PC-9 (cell line): ENCODE measurements around the gene PRIM1. TPM values are rescaled to one million over a fixed set of nuclear protein-coding genes. Genes with fewer than 3 reads are reported as not detected.

Source experiments
- BruUV-seq: library from RNA; stranded (reverse); fragments of 400-500 nt; replicated peaks from 2 replicates; lab custom pipeline; 2021; lab: Mats Ljungman, UMichigan
- CTCF ChIA-PET: fragments of 300-600 bp; sonication (Branson Sonifier 250); formaldehyde crosslinking; loops from one replicate; lab custom pipeline; 2022; ENCODE audit warnings: antibody characterized with exemption; lab: Charles Lee
- POLR2A ChIA-PET: fragments of 300-600 bp; sonication (Branson Sonifier 250); formaldehyde crosslinking; loops from one replicate; lab custom pipeline; 2022; ENCODE audit warnings: antibody characterized with exemption; ENCODE audit not compliant: unreplicated experiment; lab: Charles Lee
- DNase-seq, 2 experiments: peaks; one replicate each; pipeline versions ENCODE4 v3.0.0 to v3.0.0-alpha.2; 2015 to 2022; ENCODE audit warnings: mixed read lengths in 1 of 2
- H2AFZ ChIP-seq: fragments of 200-600 bp; sonication (generic); 2 replicates; pipeline ENCODE4 v1.8.1; 2017; ENCODE audit warnings: antibody characterized with exemption
- H3F3A ChIP-seq: fragments of 200-600 bp; sonication (generic); 2 replicates; pipeline ENCODE4 v1.8.1; 2017; ENCODE audit warnings: antibody characterized with exemption, mild to moderate bottlenecking, low read depth; ENCODE audit not compliant: insufficient read depth
- H3K27ac ChIP-seq: fragments of 200-600 bp; sonication (generic); 2 replicates; pipeline ENCODE4 v1.6.1; 2016; ENCODE audit warnings: mixed run types
- H3K27me3 ChIP-seq: fragments of 200-600 bp; sonication (generic); 2 replicates; pipeline ENCODE4 v1.6.1; 2016; ENCODE audit warnings: low read depth, mixed run types; ENCODE audit not compliant: insufficient read depth
- H3K36me3 ChIP-seq: fragments of 200-600 bp; sonication (generic); 2 replicates; pipeline ENCODE4 v1.6.1; 2016; ENCODE audit warnings: low read depth, mixed run types
- H3K4me1 ChIP-seq: fragments of 200-600 bp; sonication (generic); replicated peaks from 2 replicates; pipeline ENCODE4 v1.6.1; 2016; ENCODE audit warnings: mixed run types; ENCODE audit not compliant: insufficient read depth
- H3K4me2 ChIP-seq: fragments of 200-600 bp; sonication (generic); 2 replicates; pipeline ENCODE4 v1.6.1; 2017; ENCODE audit warnings: mixed run types
- H3K4me3 ChIP-seq: fragments of 200-600 bp; sonication (generic); 2 replicates; pipeline ENCODE4 v1.6.1; 2016; ENCODE audit warnings: mixed run types
- H3K79me2 ChIP-seq: fragments of 200-600 bp; sonication (generic); 2 replicates; pipeline ENCODE4 v1.6.1; 2017; ENCODE audit warnings: low read depth, mixed run types
- H3K9me2 ChIP-seq: fragments of 200-600 bp; sonication (generic); 2 replicates; pipeline ENCODE4 v1.8.1; 2017; ENCODE audit warnings: mild to moderate bottlenecking; ENCODE audit not compliant: insufficient read depth
- H3K9me3 ChIP-seq: fragments of 200-600 bp; sonication (generic); 2 replicates; pipeline ENCODE4 v1.8.1; 2016; ENCODE audit warnings: low read depth; ENCODE audit not compliant: insufficient read depth
- H4K20me1 ChIP-seq: fragments of 200-600 bp; sonication (generic); 2 replicates; pipeline ENCODE4 v1.8.1; 2017; ENCODE audit not compliant: insufficient read depth
- EZH2 ChIP-seq: fragments of 200-600 bp; sonication (generic); IDR thresholded peaks from 2 replicates; pipeline ENCODE4 v1.8.0; 2017; ENCODE audit warnings: antibody characterized with exemption, low read depth
- intact Hi-C: fragments of 100-400 bp; cut with micrococcal nuclease; formaldehyde crosslinking; loops from one replicate; pipeline ENCODE4 v1.10.0; 2022; ENCODE audit not compliant: unreplicated experiment
- total RNA-seq: library from RNA; stranded (reverse); gene quantifications from 2 replicates; pipeline ENCODE4 v1.2.3, GENCODE V29; 2021
- TF ChIP-seq, protein P1 (sequence below): fragments of 200-600 bp; sonication (generic); conservative IDR thresholded peaks from 2 replicates; pipeline ENCODE4 v1.6.1; 2017; ENCODE audit warnings: mixed run types, antibody characterized with exemption, mild to moderate bottlenecking, moderate library complexity

The PRIM1 gene
- total RNA-seq, 1 experiment from 2014 or later, result 35.8 TPM

DNA sequence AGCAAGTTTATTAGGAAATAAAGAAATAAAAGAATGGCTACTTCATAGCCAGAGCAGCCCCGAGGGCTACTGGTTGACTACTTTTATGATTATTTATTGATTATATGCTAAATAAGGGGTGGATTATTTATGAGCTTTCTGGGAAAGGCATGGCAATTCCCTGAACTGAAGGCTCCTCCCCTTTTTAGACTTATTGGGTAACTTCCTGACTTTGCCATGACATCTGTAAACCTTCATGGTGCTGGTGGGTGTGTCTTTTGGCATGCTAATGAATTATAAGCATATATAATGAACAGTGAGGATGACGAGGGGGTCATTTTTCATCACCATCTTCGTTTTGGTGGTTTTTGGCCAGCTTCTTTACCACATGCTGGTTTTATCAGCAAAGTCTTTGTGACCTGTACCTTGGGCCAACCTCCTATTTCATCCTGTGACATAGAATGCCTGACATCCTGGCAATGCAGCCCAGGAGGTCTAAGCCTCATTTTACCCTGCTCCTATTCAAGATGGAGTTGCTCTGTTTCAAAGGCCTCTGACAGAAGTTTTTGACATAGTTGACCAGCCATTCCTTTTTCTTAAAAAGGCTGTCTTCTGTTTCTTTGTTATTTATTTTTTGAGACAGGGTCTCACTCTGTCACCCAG lies 53.0 kb downstream of the PRIM1 start:
- no peak overlapping the region for H2AFZ ChIP-seq
- BruUV-seq, result no TSS peak
- H3K9me3 ChIP-seq, result no peaks in the 10 kb centered on the region
- no peaks in the 10 kb centered on the region; the same call in 1 of the 2 replicates for H3K4me1 ChIP-seq
- no peaks in the 10 kb centered on the region for H3K27me3 ChIP-seq
- no peak overlapping the region for H3K4me2 ChIP-seq
- peaks cover 13% of the 10 kb centered on the region; the same call in 1 of the 2 replicates for H3F3A ChIP-seq
- H3K9me2 ChIP-seq, result no peaks in the 10 kb centered on the region
- H3K4me3 ChIP-seq, result no peak overlapping the region
- no peak overlapping the region for H3K27ac ChIP-seq
- intact Hi-C loops, result no loop called here
- TF ChIP-seq EZH2, result no peak
- TF ChIP-seq, protein P1, sequence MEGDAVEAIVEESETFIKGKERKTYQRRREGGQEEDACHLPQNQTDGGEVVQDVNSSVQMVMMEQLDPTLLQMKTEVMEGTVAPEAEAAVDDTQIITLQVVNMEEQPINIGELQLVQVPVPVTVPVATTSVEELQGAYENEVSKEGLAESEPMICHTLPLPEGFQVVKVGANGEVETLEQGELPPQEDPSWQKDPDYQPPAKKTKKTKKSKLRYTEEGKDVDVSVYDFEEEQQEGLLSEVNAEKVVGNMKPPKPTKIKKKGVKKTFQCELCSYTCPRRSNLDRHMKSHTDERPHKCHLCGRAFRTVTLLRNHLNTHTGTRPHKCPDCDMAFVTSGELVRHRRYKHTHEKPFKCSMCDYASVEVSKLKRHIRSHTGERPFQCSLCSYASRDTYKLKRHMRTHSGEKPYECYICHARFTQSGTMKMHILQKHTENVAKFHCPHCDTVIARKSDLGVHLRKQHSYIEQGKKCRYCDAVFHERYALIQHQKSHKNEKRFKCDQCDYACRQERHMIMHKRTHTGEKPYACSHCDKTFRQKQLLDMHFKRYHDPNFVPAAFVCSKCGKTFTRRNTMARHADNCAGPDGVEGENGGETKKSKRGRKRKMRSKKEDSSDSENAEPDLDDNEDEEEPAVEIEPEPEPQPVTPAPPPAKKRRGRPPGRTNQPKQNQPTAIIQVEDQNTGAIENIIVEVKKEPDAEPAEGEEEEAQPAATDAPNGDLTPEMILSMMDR, result no peak
- no peak for DNase-seq
- no peaks in the 10 kb centered on the region for H3K36me3 ChIP-seq
- no peaks in the 10 kb centered on the region for H3K79me2 ChIP-seq
- CTCF ChIA-PET, result no interaction called here
- H4K20me1 ChIP-seq, result no peaks in the 10 kb centered on the region
- POLR2A ChIA-PET, result no interaction called here

DNA sequence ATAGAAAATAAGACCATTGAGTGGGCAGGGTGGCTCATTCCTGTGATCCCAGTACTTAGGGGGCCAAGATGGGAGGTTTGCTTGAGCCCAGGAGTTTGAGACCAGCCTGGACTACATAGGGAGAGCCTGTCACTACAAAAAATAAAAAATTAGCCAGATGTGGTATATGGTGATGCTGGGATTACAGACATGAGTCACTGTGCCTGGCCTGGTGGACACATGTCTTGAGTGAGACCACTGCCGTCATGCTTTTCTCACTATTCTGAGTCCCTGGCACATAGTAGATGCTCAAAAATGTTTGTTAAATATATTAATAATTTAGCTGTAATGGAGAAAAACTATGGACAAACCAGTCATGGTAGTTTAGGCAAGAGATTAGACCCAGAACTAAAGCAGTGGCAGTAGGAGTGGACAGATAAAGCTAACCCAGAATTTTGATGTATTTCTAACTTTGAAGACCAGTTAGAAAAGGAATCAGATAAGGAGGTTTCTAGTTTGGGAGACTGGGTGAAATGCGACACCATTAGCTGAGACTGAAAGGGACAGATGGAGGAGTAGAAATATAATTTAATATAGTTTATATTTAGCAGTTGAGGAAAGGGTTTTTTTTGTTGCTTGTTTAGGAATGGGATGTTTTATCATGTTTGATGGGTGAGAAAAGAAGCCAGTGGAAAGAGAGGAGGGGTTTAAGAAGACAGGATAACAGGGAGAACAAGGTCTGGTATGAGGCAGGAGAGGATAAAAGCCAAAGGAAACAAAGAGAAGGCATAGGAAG lies 56.6 kb downstream of the PRIM1 start:
- no peak overlapping the region for H3K4me2 ChIP-seq
- BruUV-seq, result no TSS peak
- no peak for DNase-seq
- H3F3A ChIP-seq, result peaks cover 13% of the 10 kb centered on the region; the same call in 1 of the 2 replicates
- ChIA-PET CTCF (no interaction called here), POLR2A (interaction anchor here (0.6 kb wide), 1 partner anchor 14 kb away, joined by 5 read pairs; no protein-coding TSS in a partner anchor)
- intact Hi-C loops, result no loop called here
- H3K27ac ChIP-seq, result no peak overlapping the region
- TF ChIP-seq, protein P1, result no peak
- TF ChIP-seq EZH2, result no peak
- no peaks in the 10 kb centered on the region; the same call in 1 of the 2 replicates for H3K4me1 ChIP-seq
- no peak overlapping the region for H2AFZ ChIP-seq
- no peaks in the 10 kb centered on the region for H3K36me3 ChIP-seq
- no peaks in the 10 kb centered on the region for H3K79me2 ChIP-seq
- H3K27me3 ChIP-seq, result no peaks in the 10 kb centered on the region
- H3K9me2 ChIP-seq, result no peaks in the 10 kb centered on the region
- no peak overlapping the region for H3K4me3 ChIP-seq
- H4K20me1 ChIP-seq, result no peaks in the 10 kb centered on the region
- H3K9me3 ChIP-seq, result no peaks in the 10 kb centered on the region

DNA sequence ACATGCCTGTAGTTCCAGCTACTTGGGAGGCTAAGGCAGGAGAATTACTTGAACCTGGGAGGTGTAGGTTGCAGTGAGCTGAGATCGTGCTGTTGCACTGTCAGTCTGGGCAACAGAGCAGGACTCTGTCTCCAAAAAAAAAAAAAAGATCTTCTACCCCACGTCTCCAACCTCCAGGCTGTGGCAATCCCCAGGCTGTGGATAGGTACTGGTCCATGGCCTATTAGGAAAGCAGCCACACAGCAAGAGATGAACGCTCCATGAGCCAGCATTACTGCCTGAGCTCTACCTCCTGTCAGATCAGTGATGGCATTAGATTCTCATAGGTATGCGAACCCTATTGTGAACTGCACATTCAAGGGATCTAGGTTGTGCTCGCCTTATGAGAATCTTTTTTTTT lies 58.0 kb downstream of the PRIM1 start:
- Histone ChIP-seq H3F3A (peaks cover 26% of the 10 kb centered on the region), H4K20me1 (no peaks in the 10 kb centered on the region), H3K36me3 (no peaks in the 10 kb centered on the region), H3K9me3 (no peaks in the 10 kb centered on the region), H3K4me3 (no peak overlapping the region), H3K27ac (no peak overlapping the region), H3K27me3 (no peaks in the 10 kb centered on the region), H3K9me2 (no peaks in the 10 kb centered on the region), H2AFZ (no peak overlapping the region), H3K4me2 (no peak overlapping the region), H3K79me2 (no peaks in the 10 kb centered on the region), H3K4me1 (no peaks in the 10 kb centered on the region; the same call in 1 of the 2 replicates)
- CTCF ChIA-PET, result interaction anchor here (0.6 kb wide), 1 partner anchor 12 kb away, joined by 14 read pairs; no protein-coding TSS in a partner anchor
- no peak for DNase-seq
- no TSS peak for BruUV-seq
- POLR2A ChIA-PET, result interaction anchor here (0.6 kb wide), 1 partner anchor 28 kb away, joined by 3 read pairs; no protein-coding TSS in a partner anchor
- TF ChIP-seq, protein P1, result no peak
- TF ChIP-seq EZH2, result no peak
- intact Hi-C loops, result no loop called here
